Peyer's patch (tissue), 4 donors: ENCODE data around the gene VARS1. TPM values are rescaled to one million over a fixed set of nuclear protein-coding genes. Genes with fewer than 3 reads are reported as not detected.

Experiments used
- DNase-seq, 3 donors: peaks; one replicate each; pipeline ENCODE4 v3.0.0-alpha.2; 2017 to 2019
- H3K27ac ChIP-seq, 4 donors: fragments of 200-600 bp; sonication (generic); one replicate each; pipeline ENCODE4 v1.5.1; 2016 to 2019
- H3K27me3 ChIP-seq, 2 donors: fragments of 200-600 bp; sonication (generic); one replicate each; pipeline ENCODE4 v1.5.1; 2019
- H3K36me3 ChIP-seq, 3 donors: fragments of 200-600 bp; sonication (generic); one replicate each; pipeline ENCODE4 v1.5.1; 2016 to 2019
- H3K4me1 ChIP-seq, 4 donors: fragments of 200-600 bp; sonication (generic); one replicate each; pipeline ENCODE4 v1.5.1; 2016 to 2019
- H3K4me3 ChIP-seq, 4 donors: fragments of 200-600 bp; sonication (generic); 1 replicate in 3 of 4; 2 replicates in 1 of 4; pipeline ENCODE4 v1.5.1; 2016 to 2019; ENCODE audit warnings: mild to moderate bottlenecking in 1 of 4
- H3K9me3 ChIP-seq, 4 donors: fragments of 200-600 bp; sonication (generic); one replicate each; pipeline ENCODE4 v1.5.1; 2016 to 2019; ENCODE audit warnings: mild to moderate bottlenecking in 1 of 4
- POLR2A ChIP-seq, 2 donors: fragments of 450-650 bp; IDR thresholded peaks; one replicate each; pipeline ENCODE4 v1.5.1; 2017; ENCODE audit warnings: antibody characterized with exemption in 2 of 2, mild to moderate bottlenecking in 2 of 2, moderate library complexity in 2 of 2
- total RNA-seq, 4 donors: library from RNA; depleted of rRNA; stranded (reverse); fragments of >200 nt; gene quantifications; one replicate each; pipeline ENCODE4 v1.1.0, GENCODE V29; 2016
- TF ChIP-seq, protein P1 (sequence below), 6 experiments: fragments of 450-650 bp in 4 of 6; fragments of 200-600 bp in 2 of 6; sonication (generic) in 1 of 6; IDR thresholded peaks; one replicate each; pipeline ENCODE4 v1.5.1; 2017 to 2019; ENCODE audit warnings: antibody characterized with exemption in 6 of 6, mild to moderate bottlenecking in 3 of 6, moderate library complexity in 1 of 6

Gene VARS1
- total RNA-seq, 4 donors from 2014 or later, result 33.9 to 53.6 (median 44.7) TPM

DNA sequence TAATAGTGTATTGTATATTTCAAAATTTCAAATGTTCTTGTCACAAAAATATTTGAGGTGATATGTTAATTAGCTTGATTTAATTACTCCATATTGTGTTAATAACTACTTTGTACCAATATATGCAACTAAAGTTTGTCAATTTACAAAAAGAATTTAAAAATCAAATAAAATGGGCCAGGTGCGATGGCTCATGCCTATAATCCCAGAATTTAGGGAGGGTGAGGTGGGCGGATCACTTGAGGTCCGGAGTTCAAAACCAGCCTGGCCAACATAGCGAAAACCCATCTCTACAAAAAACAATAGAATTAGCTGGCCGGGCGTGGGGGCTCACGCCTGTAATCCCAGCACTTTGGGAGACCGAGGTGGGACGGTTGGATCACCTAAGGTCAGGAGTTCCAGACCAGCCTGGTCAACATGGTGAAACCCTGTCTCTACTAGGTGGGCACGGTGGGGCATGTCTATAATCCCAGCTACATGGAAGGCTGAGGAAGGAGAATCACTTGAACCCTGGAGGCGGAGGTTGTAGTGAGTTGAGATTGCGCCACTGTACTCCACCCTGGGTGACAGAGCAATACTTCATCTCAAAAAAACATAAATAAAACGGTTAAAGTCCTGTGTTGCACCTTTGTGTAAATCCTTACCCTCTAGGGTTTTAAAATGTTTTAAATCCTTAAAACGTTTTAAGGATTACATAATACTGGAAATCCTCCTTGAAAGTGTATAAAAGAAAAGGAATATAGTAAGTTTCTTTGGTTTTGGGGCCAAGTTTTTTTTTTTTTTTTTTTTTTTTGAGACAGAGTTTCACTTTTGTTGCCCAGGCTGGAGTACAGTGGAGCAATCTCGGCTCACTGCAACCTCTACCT is 36.0 kb upstream of the VARS1 start:
- H3K36me3 ChIP-seq, result no peaks in the 10 kb centered on the region
- no peak for DNase-seq
- no peaks in the 10 kb centered on the region for H3K27me3 ChIP-seq
- TF ChIP-seq POLR2A (IDR thresholded peaks at IDR 0.05), result no peak
- TF ChIP-seq, protein P1, sequence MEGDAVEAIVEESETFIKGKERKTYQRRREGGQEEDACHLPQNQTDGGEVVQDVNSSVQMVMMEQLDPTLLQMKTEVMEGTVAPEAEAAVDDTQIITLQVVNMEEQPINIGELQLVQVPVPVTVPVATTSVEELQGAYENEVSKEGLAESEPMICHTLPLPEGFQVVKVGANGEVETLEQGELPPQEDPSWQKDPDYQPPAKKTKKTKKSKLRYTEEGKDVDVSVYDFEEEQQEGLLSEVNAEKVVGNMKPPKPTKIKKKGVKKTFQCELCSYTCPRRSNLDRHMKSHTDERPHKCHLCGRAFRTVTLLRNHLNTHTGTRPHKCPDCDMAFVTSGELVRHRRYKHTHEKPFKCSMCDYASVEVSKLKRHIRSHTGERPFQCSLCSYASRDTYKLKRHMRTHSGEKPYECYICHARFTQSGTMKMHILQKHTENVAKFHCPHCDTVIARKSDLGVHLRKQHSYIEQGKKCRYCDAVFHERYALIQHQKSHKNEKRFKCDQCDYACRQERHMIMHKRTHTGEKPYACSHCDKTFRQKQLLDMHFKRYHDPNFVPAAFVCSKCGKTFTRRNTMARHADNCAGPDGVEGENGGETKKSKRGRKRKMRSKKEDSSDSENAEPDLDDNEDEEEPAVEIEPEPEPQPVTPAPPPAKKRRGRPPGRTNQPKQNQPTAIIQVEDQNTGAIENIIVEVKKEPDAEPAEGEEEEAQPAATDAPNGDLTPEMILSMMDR (IDR thresholded peaks at IDR 0.05), result no peak
- peak overlapping the region in 2 of 4 donors; percentile 56 to 67 for H3K4me3 ChIP-seq
- peak overlapping the region in 3 of 4 donors; percentile 86 to 97 (median 96) for H3K27ac ChIP-seq
- H3K9me3 ChIP-seq, result no peaks in the 10 kb centered on the region
- peaks cover 4 to 29% (median 11%) of the 10 kb centered on the region in 4 donors for H3K4me1 ChIP-seq

- TF ChIP-seq POLR2A (IDR thresholded peaks at IDR 0.05), result no peak
- TF ChIP-seq, protein P1 (IDR thresholded peaks at IDR 0.05), result no peak
- no peak for DNase-seq
- Histone ChIP-seq H3K27me3 (no peaks in the 10 kb centered on the region), H3K4me3 (peak overlapping the region; percentile 44 to 67 (median 54)), H3K36me3 (no peaks in the 10 kb centered on the region), H3K4me1 (peaks cover 0 to 29% (median 9%) of the 10 kb centered on the region in 4 donors), H3K9me3 (no peaks in the 10 kb centered on the region), H3K27ac (peak overlapping the region; percentile 78 to 86 (median 79))
Observed at GRCh38 chr6:31830886-31831335, 35.4 kb upstream of the VARS1 start.

DNA sequence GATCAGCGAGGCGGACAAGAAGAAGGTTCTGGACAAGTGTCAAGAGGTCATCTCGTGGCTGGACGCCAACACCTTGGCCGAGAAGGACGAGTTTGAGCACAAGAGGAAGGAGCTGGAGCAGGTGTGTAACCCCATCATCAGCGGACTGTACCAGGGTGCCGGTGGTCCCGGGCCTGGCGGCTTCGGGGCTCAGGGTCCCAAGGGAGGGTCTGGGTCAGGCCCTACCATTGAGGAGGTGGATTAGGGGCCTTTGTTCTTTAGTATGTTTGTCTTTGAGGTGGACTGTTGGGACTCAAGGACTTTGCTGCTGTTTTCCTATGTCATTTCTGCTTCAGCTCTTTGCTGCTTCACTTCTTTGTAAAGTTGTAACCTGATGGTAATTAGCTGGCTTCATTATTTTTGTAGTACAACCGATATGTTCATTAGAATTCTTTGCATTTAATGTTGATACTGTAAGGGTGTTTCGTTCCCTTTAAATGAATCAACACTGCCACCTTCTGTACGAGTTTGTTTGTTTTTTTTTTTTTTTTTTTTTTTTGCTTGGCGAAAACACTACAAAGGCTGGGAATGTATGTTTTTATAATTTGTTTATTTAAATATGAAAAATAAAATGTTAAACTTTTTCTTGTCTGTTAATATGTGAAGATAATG is 34.2 kb upstream of the VARS1 start:
- Histone ChIP-seq H3K4me3 (peak overlapping the region; percentile 44 to 67 (median 54)), H3K36me3 (no peaks in the 10 kb centered on the region), H3K27ac (peak overlapping the region; percentile 78 to 86 (median 79)), H3K9me3 (no peaks in the 10 kb centered on the region), H3K27me3 (no peaks in the 10 kb centered on the region), H3K4me1 (peaks cover 0 to 34% (median 9%) of the 10 kb centered on the region in 4 donors)
- TF ChIP-seq, protein P1 (IDR thresholded peaks at IDR 0.05), result peak; percentile 15 to 65 (median 46)
- TF ChIP-seq POLR2A (IDR thresholded peaks at IDR 0.05), result no peak
- no peak for DNase-seq

DNA sequence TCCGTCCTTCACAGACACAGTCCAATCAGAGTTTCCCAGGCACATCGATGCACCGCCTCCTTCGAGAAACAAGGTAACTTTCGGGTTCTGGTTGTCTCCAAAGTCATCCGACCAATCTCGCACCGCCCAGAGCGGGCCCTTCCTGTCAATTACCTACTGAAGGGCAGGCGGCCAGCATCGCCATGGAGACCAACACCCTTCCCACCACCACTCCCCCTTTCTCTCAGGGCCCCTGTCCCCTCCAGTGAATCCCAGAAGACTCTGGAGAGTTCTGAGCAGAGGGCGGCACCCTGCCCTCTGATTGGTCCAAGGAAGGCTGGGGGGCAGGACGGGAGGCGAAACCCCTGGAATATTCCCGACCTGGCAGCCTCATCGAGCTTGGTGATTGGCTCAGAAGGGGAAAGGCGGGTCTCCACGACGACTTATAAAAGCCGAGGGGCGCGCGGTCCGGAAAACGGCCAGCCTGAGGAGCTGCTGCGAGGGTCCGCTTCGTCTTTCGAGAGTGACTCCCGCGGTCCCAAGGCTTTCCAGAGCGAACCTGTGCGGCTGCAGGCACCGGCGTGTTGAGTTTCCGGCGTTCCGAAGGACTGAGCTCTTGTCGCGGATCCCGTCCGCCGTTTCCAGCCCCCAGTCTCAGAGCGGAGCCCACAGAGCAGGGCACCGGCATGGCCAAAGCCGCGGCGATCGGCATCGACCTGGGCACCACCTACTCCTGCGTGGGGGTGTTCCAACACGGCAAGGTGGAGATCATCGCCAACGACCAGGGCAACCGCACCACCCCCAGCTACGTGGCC is 31.9 kb upstream of the VARS1 start, which contains the start of gene HSPA1B:
TSS of gene HSPA1B (plus strand) at position 453 of the 794 bp plus-strand sequence. CDS start at position 666, 213 bp downstream.
- Histone ChIP-seq H3K27ac (peak within 1 kb of the TSS; percentile 88 to 93 (median 92)), H3K4me1 (peaks cover 0 to 49% (median 5%) of the 10 kb centered on the region in 4 donors), H3K27me3 (no peaks in the 10 kb centered on the region), H3K4me3 (peak within 1 kb of the TSS; percentile 51 to 80 (median 68)), H3K36me3 (no peaks in the 10 kb centered on the region), H3K9me3 (no peaks in the 10 kb centered on the region)
- TF ChIP-seq, protein P1 (IDR thresholded peaks at IDR 0.05), result peak in 1 of 6 experiments; percentile 12
- TF ChIP-seq POLR2A (IDR thresholded peaks at IDR 0.05), result peak; percentile 100
- DNase-seq, result peak; percentile 97 to 99 (median 97)

GRCh38 chr6:31826793-31827285 is 31.3 kb upstream of the VARS1 start:
- peak; percentile 69 to 92 (median 87) for DNase-seq
- peaks cover 0 to 48% (median 5%) of the 10 kb centered on the region in 4 donors for H3K4me1 ChIP-seq
- peak overlapping the region; percentile 88 to 93 (median 92) for H3K27ac ChIP-seq
- TF ChIP-seq, protein P1 (IDR thresholded peaks at IDR 0.05), result no peak
- peak; percentile 30 to 65 for TF ChIP-seq POLR2A (IDR thresholded peaks at IDR 0.05)
- no peaks in the 10 kb centered on the region for H3K9me3 ChIP-seq
- H3K36me3 ChIP-seq, result no peaks in the 10 kb centered on the region
- peak overlapping the region; percentile 51 to 80 (median 68) for H3K4me3 ChIP-seq
- H3K27me3 ChIP-seq, result no peaks in the 10 kb centered on the region
